GM18517 (cell line): ENCODE data around the gene KLHL17.

Experiments used
- ATAC-seq: cut with Tn5 transposase; IDR thresholded peaks from one replicate; pipeline ENCODE4 v1.9.1; 2021; ENCODE audit warnings: mild to moderate bottlenecking, moderate library complexity; ENCODE audit not compliant: unreplicated experiment

Gene KLHL17

GRCh38 chr1:921011-921837 lies 39.2 kb upstream of the KLHL17 start:
- ATAC-seq: no peak

- ATAC-seq: no peak
Measured at GRCh38 chr1:923131-923990, 37.0 kb upstream of the KLHL17 start, which contains the start of gene SAMD11. Gene SAMD11 (plus strand): TSS chr1:923923. CDS start chr1:924432, 509 bp downstream.

DNA sequence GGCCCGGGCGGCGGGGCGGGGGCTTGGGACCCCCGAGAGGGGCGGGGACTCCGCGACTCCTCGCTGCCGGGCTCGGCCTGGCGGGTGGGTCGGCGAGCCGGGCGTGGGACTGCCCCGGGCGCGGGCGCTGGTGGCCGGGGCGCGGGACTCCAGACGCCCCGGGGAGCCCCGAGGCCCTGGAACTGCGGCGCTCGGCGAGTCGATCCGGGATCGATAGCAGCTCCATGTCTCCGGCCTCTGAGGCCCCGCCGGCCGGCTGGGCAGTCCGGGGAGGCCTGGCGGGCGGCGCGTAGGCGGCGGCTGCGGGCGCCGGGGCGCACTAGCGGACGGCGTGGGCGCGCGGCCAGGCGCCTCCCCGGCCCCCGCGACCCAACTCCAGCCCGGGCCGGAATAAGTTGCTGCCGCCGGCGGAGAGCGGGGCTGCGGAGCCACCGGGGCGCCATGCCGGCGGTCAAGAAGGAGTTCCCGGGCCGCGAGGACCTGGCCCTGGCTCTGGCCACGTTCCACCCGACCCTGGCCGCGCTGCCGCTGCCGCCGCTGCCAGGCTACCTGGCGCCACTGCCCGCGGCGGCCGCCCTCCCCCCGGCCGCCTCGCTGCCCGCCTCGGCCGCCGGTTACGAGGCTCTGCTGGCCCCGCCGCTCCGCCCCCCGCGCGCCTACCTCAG lies 36.3 kb upstream of the KLHL17 start:
- no peak for ATAC-seq

DNA sequence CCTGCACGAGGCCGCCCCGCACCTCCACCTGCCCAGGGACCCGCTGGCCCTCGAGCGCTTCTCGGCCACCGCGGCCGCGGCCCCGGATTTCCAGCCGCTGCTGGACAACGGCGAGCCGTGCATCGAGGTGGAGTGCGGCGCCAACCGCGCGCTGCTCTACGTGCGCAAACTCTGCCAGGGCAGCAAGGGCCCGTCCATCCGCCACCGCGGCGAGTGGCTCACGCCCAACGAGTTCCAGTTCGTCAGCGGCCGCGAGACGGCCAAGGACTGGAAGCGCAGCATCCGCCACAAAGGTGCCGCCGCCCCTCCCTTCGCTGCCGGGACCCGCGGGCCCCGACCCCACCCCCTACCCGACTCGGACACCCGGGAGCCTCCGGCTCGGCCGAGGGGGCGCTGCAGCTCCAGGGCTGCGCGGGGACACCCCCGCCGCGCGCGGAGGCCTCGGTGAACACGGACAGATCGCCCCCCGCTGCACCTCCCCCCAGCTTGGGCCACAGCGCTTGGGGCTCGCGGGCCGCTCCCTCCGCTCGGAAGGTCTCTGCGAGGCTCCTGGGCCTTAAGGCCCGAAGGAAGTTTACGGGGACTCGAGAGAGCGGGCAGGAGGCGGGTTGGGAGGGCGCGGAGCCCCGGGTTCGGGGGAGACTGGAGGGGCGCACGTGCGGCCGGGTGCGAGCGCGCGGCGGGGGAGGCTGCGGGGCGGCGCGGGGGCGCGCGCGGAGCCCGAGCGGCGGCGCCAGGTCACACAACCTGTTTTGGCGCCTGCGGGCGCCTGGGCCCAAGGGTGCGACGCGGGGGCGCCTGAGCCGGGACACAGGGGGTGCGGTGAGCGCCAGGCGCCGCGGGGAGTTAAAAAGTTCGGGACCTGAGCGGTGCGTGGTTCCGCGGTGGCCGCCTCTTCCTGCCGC lies 35.5 kb upstream of the KLHL17 start:
- no peak for ATAC-seq

DNA sequence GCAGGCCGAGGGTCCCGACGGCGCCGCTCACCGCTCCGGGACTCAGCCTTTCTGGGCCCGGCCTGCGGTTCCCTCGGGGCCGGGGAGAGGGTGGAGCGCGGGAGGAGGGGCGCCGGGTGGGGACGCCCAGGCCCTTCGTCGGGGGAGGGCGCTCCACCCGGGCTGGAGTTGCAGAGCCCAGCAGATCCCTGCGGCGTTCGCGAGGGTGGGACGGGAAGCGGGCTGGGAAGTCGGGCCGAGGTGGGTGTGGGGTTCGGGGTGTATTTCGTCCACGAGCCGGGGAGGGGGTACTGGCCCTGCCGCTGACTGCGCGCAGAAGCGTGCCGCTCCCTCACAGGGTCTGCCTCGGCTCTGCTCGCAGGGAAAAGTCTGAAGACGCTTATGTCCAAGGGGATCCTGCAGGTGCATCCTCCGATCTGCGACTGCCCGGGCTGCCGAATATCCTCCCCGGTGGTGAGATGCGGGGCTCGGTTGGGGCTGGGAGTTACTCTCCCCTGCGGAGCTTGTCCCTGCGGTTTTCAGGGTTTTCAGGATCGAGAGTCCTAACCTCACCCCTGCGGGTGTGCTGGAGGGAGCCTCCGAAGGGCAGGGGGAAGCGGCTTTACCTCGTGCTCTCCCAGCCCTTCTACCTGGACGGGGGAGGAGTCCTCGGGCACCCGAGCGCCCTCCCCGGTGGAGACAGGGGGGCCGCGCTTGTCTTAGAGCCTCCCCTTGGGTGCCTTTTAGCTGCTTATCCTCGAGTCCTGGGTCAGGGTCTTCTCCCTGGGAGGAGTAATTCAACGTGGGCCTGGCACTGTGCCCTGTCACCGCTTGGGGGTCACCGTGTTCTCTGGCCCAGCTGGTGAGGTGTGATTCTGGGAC lies 34.6 kb upstream of the KLHL17 start:
- no peak for ATAC-seq

- ATAC-seq: no peak
Measured at GRCh38 chr1:927234-927633, 33.1 kb upstream of the KLHL17 start.

DNA sequence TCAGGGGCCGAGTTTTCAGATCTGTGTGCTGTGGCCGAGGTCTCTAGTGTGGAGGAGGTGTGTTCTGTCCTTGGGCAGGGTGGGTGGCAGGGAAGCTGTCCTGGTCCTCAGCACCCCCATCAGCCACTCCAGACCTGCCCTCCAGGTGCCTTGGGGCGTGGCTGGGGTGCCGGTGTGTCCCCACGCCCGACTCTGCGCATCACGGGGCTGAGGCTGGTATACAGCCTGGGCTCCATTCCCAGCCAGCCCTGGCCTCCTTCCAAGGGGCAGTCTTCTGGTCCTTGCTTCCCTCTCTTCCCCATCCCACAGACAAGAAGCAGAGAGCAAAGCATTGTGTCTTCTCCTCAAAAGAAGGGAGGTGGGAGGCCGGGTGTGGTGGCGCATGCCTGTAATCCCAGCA lies 32.6 kb upstream of the KLHL17 start:
- no peak for ATAC-seq

GRCh38 chr1:928825-929661 lies 31.3 kb upstream of the KLHL17 start:
- no peak for ATAC-seq

GRCh38 chr1:929712-930632 lies 30.4 kb upstream of the KLHL17 start:
- ATAC-seq: no peak

- no peak for ATAC-seq
Measured at GRCh38 chr1:930633-931138, 29.7 kb upstream of the KLHL17 start.

- ATAC-seq: no peak
Measured at GRCh38 chr1:931380-932172, 28.8 kb upstream of the KLHL17 start.

- no peak for ATAC-seq
Measured at GRCh38 chr1:932173-932510, 28.2 kb upstream of the KLHL17 start.

DNA sequence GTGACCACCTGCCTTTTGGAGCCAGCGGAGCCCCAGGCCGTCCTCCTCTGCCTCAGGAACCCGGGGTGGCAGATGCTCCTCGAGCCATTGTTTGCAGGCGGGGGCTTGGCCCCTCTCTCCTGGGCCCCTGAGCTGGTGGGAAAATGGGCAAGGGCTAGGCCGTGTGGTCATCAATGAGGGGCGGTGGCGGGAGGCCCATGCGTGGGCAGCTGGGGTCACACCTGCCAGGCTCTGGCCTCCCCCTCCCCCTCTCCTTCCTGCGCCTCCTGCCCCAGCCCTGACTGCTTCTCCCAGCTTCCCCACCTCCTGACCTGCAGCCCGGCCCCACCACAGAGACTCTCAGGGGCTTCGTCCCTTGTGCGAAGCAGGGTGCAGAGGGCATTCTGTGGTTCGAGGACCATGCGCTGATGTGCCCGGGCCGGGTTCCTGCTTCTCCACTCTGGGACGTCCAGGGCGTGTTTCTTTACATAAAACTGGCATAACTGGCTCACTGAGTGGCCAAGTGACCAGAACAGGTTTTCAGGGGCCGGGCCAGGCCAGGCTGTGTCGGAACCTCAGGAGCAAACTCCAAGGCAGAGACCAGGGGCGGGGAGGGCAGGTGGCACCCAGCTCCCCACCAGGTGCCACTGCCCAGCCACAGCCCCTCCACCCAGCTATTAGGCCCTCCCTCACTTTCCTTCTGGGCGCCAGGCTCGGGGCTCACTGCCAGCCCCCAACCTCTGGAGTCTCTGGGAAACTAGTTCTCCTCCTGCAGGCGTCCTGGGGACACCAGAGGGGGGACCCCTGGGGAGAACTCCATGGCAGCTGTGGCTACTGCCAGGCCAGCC lies 27.4 kb upstream of the KLHL17 start:
- no peak for ATAC-seq

DNA sequence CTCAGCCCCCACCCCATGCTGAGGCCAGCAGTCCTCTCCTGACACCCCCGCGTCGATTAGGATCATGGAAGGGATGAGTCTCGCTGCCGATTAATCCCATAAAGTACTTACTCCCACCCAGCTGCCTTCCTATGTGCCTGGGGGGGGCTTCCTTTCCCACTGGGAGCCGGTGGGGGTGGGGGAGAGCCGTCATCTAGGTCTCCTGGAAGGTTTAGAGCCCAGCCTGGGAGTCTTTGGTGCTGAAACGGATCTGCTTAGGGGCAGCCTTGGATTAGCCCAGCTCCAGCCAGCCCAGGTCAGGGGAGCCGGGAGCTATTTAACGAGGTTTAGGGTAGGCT lies 26.8 kb upstream of the KLHL17 start:
- no peak for ATAC-seq

DNA sequence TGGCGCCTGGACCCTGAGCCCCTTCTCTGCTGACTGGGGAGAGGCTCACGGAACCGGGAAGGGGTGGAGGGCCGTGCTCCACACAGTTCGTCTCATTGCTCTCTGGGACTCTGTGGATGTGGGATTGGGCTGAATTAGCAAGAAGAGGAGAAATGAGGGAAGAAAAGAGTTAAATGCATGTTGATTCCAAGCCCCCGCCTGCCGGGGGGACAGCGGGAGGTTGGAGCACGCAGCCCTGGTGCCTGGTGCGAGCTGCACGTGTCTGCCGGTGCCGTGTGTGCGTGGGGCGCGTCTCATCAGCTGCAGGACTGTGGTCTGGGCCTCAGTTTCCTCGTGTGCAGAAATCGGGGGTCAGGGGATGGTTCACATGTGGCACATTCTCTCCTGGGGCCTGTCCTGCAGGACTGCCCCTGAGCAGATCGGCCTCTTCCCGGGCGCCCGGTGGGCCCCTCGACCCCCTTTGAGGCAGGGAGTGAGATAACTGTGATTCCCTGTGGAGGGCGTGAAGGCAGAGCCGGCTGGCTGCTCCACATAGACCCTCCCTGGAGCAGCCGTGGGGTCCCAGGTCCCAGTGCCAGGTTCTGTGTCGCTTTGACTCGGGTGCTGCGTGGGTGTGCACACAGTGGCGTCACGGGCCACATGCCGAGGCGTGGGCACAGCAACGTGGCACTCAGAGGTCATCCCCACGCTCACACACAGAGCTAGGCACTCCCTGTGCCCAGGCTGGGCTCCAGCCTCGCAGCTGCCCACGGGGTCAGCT lies 25.2 kb upstream of the KLHL17 start:
- ATAC-seq: no peak
